Measurements from ENCODE around the gene ZNF320.
"Not testable (repeated sequence)": the region's sequence is repeated elsewhere in the genome, so short reads cannot be mapped to it uniquely, and the experiment has no call there.

DNA sequence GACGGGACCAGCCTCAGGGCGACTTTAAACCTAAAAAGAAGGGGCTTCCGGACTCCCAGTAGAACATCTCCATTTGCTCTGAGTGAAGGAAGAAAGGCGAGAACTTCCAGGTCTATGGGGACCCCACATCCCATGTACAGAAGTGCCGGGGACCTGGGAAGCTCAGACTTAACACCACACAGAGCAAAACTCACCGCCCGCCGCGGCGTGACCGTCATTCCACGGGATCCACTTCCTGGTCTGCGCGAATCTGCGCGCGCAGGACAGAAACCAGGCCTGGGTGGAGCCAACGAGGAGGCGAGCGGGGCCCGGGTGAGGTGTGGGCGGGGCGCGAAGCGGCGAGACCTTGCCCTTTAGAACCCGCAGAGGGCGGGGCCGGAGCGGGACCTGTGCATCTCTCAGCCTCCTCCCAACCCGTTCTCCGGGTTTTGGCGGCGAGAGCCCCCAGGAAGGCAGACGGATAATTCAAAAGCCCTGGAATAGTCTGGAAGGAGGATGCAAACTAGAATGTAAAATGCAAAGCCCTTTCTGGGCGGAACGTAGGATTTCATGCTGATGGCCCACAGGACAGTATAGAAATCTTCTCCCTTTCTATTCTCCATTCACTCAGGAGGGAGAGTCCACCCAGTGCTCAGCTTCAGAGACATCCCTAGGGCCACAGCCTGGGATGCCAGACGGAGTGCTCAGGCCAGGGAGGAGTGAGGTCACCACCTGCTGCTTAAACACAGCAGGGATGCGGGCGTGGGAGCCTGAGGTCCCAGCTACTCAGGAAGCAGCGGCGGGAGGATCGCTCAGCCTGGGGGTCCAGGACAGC, 39.9 kb downstream of the ZNF320 start, which contains the start of gene ZNF468:
- TF ChIP-seq, protein P1, sequence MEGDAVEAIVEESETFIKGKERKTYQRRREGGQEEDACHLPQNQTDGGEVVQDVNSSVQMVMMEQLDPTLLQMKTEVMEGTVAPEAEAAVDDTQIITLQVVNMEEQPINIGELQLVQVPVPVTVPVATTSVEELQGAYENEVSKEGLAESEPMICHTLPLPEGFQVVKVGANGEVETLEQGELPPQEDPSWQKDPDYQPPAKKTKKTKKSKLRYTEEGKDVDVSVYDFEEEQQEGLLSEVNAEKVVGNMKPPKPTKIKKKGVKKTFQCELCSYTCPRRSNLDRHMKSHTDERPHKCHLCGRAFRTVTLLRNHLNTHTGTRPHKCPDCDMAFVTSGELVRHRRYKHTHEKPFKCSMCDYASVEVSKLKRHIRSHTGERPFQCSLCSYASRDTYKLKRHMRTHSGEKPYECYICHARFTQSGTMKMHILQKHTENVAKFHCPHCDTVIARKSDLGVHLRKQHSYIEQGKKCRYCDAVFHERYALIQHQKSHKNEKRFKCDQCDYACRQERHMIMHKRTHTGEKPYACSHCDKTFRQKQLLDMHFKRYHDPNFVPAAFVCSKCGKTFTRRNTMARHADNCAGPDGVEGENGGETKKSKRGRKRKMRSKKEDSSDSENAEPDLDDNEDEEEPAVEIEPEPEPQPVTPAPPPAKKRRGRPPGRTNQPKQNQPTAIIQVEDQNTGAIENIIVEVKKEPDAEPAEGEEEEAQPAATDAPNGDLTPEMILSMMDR (IDR thresholded peaks at IDR 0.05; ENCODE audit: low read length) = not testable (repeated sequence)
- not testable (repeated sequence) for TF ChIP-seq EZH2 (IDR thresholded peaks at IDR 0.05; ENCODE audit: borderline replicate concordance, low read length)
